ENCODE results near the gene PROSER2. TPM values are rescaled to one million over a fixed set of nuclear protein-coding genes. Genes with fewer than 3 reads are reported as not detected.

Gene PROSER2
- total and polyA plus RNA-seq, 9 of the 15 experiments (the other 6 are each of a cell fraction or from before 2014, with no cell fraction given), result 0.62 to 14.8 (median 2.9) TPM

DNA sequence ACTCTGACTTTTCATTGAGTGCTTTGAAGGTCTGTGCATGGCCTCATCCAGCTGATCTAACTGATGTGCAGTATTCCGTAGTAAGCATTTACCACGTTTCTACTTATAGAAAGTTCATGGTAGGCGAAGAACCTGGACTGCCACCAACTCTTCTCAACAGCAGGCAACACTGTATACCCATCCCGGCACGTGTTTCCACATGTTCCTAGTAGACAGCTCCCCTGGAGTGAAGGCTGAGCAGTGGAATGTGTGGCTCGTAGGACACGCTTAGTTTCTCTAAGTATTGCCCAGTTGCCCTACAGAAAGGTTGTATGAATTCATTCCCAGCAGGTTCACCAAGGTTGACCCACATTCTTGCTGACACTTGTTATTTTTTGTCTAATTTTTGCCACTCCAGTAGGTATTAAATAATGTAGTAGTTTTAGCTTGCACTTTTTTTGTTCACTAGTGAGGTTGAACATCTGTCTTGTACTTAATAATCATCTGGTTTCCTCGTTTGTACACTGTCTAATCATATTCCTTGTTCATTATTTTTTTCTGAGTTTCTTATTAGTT, 15.2 kb downstream of the PROSER2 start:
- Histone ChIP-seq H3K79me2 (ENCODE audit: control insufficient read depth, insufficient read depth, low read length) (peaks cover 3% of the 10 kb centered on the region; the same call in 1 of the 3 replicates), H3K4me1 (replicated peaks in 1 of 2; ENCODE audit: control insufficient read depth in 2 of 2, insufficient read depth in 2 of 2, low read length in 2 of 2) (no peaks in the 10 kb centered on the region), H4K20me1 (replicated peaks; ENCODE audit: control insufficient read depth, insufficient read depth, low read length) (no peaks in the 10 kb centered on the region), H3K9ac (ENCODE audit: insufficient read depth in 1 of 2, low read depth in 2 of 2, low read length in 2 of 2) (no peak overlapping the region), H3K9me1 (ENCODE audit: control insufficient read depth, insufficient read depth, low read length) (no peaks in the 10 kb centered on the region), H3K27ac (ENCODE audit: extremely low read depth, low read depth, low read length) (no peak overlapping the region), H3K4me3 (no peak overlapping the region), H2AFZ (ENCODE audit: low read depth, low read length) (no peak overlapping the region), H3K27me3 (ENCODE audit: control insufficient read depth in 2 of 2, insufficient read depth in 2 of 2, low read length in 2 of 2) (no peaks in the 10 kb centered on the region), H3K36me3 (ENCODE audit: control insufficient read depth, insufficient read depth, low read length) (no peaks in the 10 kb centered on the region), H3K4me2 (ENCODE audit: insufficient read depth, low read length) (no peak overlapping the region), H3K9me3 (replicated peaks; ENCODE audit: control insufficient read depth, insufficient read depth, low read depth, low read length) (no peaks in the 10 kb centered on the region)
- ChIA-PET POLR2A (interaction anchor here (0.5 to 0.6 kb wide), 2 partner anchors 379 to 414 kb away, joined by 3 read pairs; no protein-coding TSS in a partner anchor), CTCF (ENCODE audit: low intra/inter-chr PET ratio) (no interaction called here)
- ATAC-seq, result peak; percentile 29; the same call in 2 of the 3 replicates
- intact Hi-C loops (cut with micrococcal nuclease), result no loop called here
- no peak for DNase-seq (ENCODE audit: extremely low read depth in 1 of 4, low spot score in 3 of 4)
- FAIRE-seq, result peak; percentile 63
- no TSS peak for BruUV-seq (replicated peaks)
- TF ChIP-seq KDM1A (IDR thresholded peaks at IDR 0.05), result no peak
- peak; percentile 56 for TF ChIP-seq ZNF316 (IDR thresholded peaks at IDR 0.05)
- in situ Hi-C loops (cut with MboI), result no loop called here
- WGBS (ENCODE audit: insufficient coverage, low coverage, missing lambda C conversion rate), result 68% methylated on average over 8 of the region's 8 CpGs

DNA sequence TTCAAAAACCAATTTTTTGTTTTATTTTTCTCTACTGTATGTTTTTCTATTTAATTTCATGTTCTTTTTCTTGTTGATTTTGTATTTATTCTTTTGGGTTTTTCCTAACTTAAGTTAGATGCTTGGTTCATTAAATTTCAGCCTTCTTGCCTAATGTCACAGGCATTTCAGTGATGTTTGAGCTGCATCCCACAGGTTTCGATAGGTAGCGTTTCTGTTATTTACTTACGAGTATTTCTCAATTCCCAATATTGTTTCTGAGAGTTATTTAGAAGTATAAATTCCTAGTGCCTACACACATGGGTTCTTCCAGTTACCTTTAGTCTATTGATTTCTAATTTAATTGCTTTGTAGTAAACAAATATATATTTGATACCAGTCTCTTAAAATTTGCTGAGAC, 18.2 kb downstream of the PROSER2 start:
- Histone ChIP-seq H2AFZ (ENCODE audit: low read depth, low read length) (no peak overlapping the region), H3K4me1 (replicated peaks in 1 of 2; ENCODE audit: control insufficient read depth in 2 of 2, insufficient read depth in 2 of 2, low read length in 2 of 2) (peaks cover 0 to 4% of the 10 kb centered on the region in 2 experiments; a peak in 1 of 5 replicates), H3K9me3 (replicated peaks; ENCODE audit: control insufficient read depth, insufficient read depth, low read depth, low read length) (no peaks in the 10 kb centered on the region), H4K20me1 (replicated peaks; ENCODE audit: control insufficient read depth, insufficient read depth, low read length) (no peaks in the 10 kb centered on the region), H3K27me3 (ENCODE audit: control insufficient read depth in 2 of 2, insufficient read depth in 2 of 2, low read length in 2 of 2) (no peaks in the 10 kb centered on the region), H3K27ac (ENCODE audit: extremely low read depth, low read depth, low read length) (no peak overlapping the region), H3K9ac (ENCODE audit: insufficient read depth in 1 of 2, low read depth in 2 of 2, low read length in 2 of 2) (no peak overlapping the region), H3K36me3 (ENCODE audit: control insufficient read depth, insufficient read depth, low read length) (no peaks in the 10 kb centered on the region), H3K4me2 (ENCODE audit: insufficient read depth, low read length) (no peak overlapping the region), H3K9me1 (ENCODE audit: control insufficient read depth, insufficient read depth, low read length) (no peaks in the 10 kb centered on the region), H3K4me3 (no peak overlapping the region), H3K79me2 (ENCODE audit: control insufficient read depth, insufficient read depth, low read length) (peaks cover 3% of the 10 kb centered on the region; the same call in 1 of the 3 replicates)
- in situ Hi-C loops (cut with MboI) (no loop called here), intact Hi-C loops (cut with micrococcal nuclease) (no loop called here)
- no TSS peak for BruUV-seq (replicated peaks)
- CTCF ChIA-PET (ENCODE audit: low intra/inter-chr PET ratio), result no interaction called here
- DNase-seq (ENCODE audit: extremely low read depth in 1 of 4, low spot score in 3 of 4) (no peak), ATAC-seq (no peak), FAIRE-seq (no peak)
- POLR2A ChIA-PET, result interaction anchor here (0.6 kb wide), 1 partner anchor 27 kb away, joined by 3 read pairs; no protein-coding TSS in a partner anchor
- 89% methylated on average over 3 of the region's 3 CpGs for WGBS (ENCODE audit: insufficient coverage, low coverage, missing lambda C conversion rate)
- TF ChIP-seq NFATC3 (IDR thresholded peaks at IDR 0.05), result no peak
- TF ChIP-seq, protein P1, sequence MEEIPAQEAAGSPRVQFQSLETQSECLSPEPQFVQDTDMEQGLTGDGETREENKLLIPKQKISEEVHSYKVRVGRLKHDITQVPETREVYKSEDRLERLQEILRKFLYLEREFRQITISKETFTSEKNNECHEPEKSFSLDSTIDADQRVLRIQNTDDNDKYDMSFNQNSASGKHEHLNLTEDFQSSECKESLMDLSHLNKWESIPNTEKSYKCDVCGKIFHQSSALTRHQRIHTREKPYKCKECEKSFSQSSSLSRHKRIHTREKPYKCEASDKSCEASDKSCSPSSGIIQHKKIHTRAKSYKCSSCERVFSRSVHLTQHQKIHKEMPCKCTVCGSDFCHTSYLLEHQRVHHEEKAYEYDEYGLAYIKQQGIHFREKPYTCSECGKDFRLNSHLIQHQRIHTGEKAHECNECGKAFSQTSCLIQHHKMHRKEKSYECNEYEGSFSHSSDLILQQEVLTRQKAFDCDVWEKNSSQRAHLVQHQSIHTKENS (CRISPR knock-in tag; IDR thresholded peaks at IDR 0.05), result no peak
- no peak for TF ChIP-seq MED1 (CRISPR knock-in tag; IDR thresholded peaks at IDR 0.05; ENCODE audit: borderline replicate concordance)
- no peak for TF ChIP-seq RBFOX2 (IDR thresholded peaks at IDR 0.05; ENCODE audit: low read depth, low read length)
